ENCODE measurements around the gene ZRANB3. TPM values are rescaled to one million over a fixed set of nuclear protein-coding genes. Genes with fewer than 3 reads are reported as not detected.
"Not testable (repeated sequence)": the region's sequence is repeated elsewhere in the genome, so short reads cannot be mapped to it uniquely, and the experiment has no call there.

Gene ZRANB3
- total and polyA plus RNA-seq, 8 donors, result 0.87 to 16.3 (median 2.6) TPM

GRCh38 chr2:135424849-135425248, 106.2 kb downstream of the ZRANB3 start:
- Histone ChIP-seq H3K27ac (no peak overlapping the region), H3K27me3 (no peaks in the 10 kb centered on the region), H3K36me3 (no peaks in the 10 kb centered on the region), H3K4me1 (no peaks in the 10 kb centered on the region), H3K9me3 (peaks cover 0 to 15% (median 7%) of the 10 kb centered on the region in 4 donors), H3K4me3 (no peak overlapping the region)
- intact Hi-C loops (cut with DNase I; ENCODE audit: low total_unique reads), result no loop called here
- TF ChIP-seq POLR2AphosphoS5 (IDR thresholded peaks at IDR 0.05) (no peak), POLR2A (IDR thresholded peaks at IDR 0.05) (no peak), EP300 (IDR thresholded peaks at IDR 0.05) (no peak), CTCF (IDR thresholded peaks at IDR 0.05) (no peak)
- no peak for DNase-seq
- 85 to 97% (median 95%) methylated on average over 1 of the region's 1 CpG for WGBS, 5 donors

- DNase-seq, result no peak
- Histone ChIP-seq H3K27ac (no peak overlapping the region), H3K27me3 (no peaks in the 10 kb centered on the region), H3K9me3 (peaks cover 0 to 17% (median 5%) of the 10 kb centered on the region in 4 donors), H3K4me3 (no peak overlapping the region), H3K36me3 (no peaks in the 10 kb centered on the region), H3K4me1 (no peaks in the 10 kb centered on the region)
- no peak for TF ChIP-seq CTCF (IDR thresholded peaks at IDR 0.05)
- intact Hi-C loops (cut with DNase I; ENCODE audit: low total_unique reads), result no loop called here
- 93 to 99% (median 95%) methylated on average over 3 of the region's 3 CpGs for WGBS, 5 donors
Measured at GRCh38 chr2:135422898-135423297, 108.1 kb downstream of the ZRANB3 start.

GRCh38 chr2:135411646-135412045, 119.4 kb downstream of the ZRANB3 start:
- no peak overlapping the region for H3K4me3 ChIP-seq
- 94 to 99% (median 97%) methylated on average over 3 of the region's 3 CpGs for WGBS, 5 donors
- TF ChIP-seq EP300 (IDR thresholded peaks at IDR 0.05) (no peak), POLR2AphosphoS5 (IDR thresholded peaks at IDR 0.05) (no peak), POLR2A (IDR thresholded peaks at IDR 0.05) (no peak), CTCF (IDR thresholded peaks at IDR 0.05) (no peak)
- H3K36me3 ChIP-seq, result no peaks in the 10 kb centered on the region
- peaks cover 0 to 17% (median 2%) of the 10 kb centered on the region in 4 donors for H3K9me3 ChIP-seq
- no peaks in the 10 kb centered on the region for H3K4me1 ChIP-seq
- intact Hi-C loops (cut with DNase I; ENCODE audit: low total_unique reads), result no loop called here
- DNase-seq, result no peak
- H3K27ac ChIP-seq, result no peak overlapping the region
- no peaks in the 10 kb centered on the region for H3K27me3 ChIP-seq

- WGBS, 5 donors, result 87 to 95% (median 94%) methylated on average over 5 of the region's 5 CpGs
- H3K9me3 ChIP-seq, result peaks cover 0 to 33% (median 2%) of the 10 kb centered on the region in 4 donors
- no peak for DNase-seq
- intact Hi-C loops (cut with DNase I; ENCODE audit: low total_unique reads), result no loop called here
- H3K4me3 ChIP-seq, result no peak overlapping the region
- TF ChIP-seq EP300 (IDR thresholded peaks at IDR 0.05) (no peak), CTCF (IDR thresholded peaks at IDR 0.05) (no peak), POLR2A (IDR thresholded peaks at IDR 0.05) (no peak), POLR2AphosphoS5 (IDR thresholded peaks at IDR 0.05) (no peak)
- H3K27ac ChIP-seq, result no peak overlapping the region
- H3K27me3 ChIP-seq, result no peaks in the 10 kb centered on the region
- H3K4me1 ChIP-seq, result no peaks in the 10 kb centered on the region
- H3K36me3 ChIP-seq, result no peaks in the 10 kb centered on the region
Measured at GRCh38 chr2:135409436-135409835, 121.6 kb downstream of the ZRANB3 start.

GRCh38 chr2:135396259-135396658, 134.8 kb downstream of the ZRANB3 start:
- H3K27ac ChIP-seq; DNase-seq; H3K36me3 ChIP-seq; H3K9me3 ChIP-seq; intact Hi-C loops (cut with DNase I; ENCODE audit: low total_unique reads); H3K27me3 ChIP-seq; H3K4me1 ChIP-seq; H3K4me3 ChIP-seq: not testable (repeated sequence)
- 85 to 97% (median 93%) methylated on average over 1 of the region's 1 CpG for WGBS, 5 donors
